DMS53 treated with DMSO at 0.1 percent for 48 hours (cell line): ENCODE data around the gene UBE2E3.
A peak's percentile ranks its signal among the peaks of the same experiment; 100 is the strongest.
"Not testable (repeated sequence)": the region's sequence is repeated elsewhere in the genome, so short reads cannot be mapped to it uniquely, and the experiment has no call there.

Source experiments
- DNase-seq: peaks from one replicate; lab custom pipeline; 2025; ENCODE audit not compliant: unreplicated experiment; lab: John Stamatoyannopoulos, UW

Gene UBE2E3

GRCh38 chr2:181025004-181025403 is 44.6 kb downstream of the UBE2E3 start:
- no peak for DNase-seq

GRCh38 chr2:181036445-181036844 is 56.0 kb downstream of the UBE2E3 start:
- no peak for DNase-seq

- no peak for DNase-seq
Observed at GRCh38 chr2:181036848-181037603, 56.6 kb downstream of the UBE2E3 start.

GRCh38 chr2:181037922-181038321 is 57.5 kb downstream of the UBE2E3 start:
- DNase-seq: no peak

- no peak for DNase-seq
Observed at GRCh38 chr2:181038796-181039195, 58.4 kb downstream of the UBE2E3 start.

- DNase-seq: not testable (repeated sequence)
Observed at GRCh38 chr2:181040839-181041238, 60.4 kb downstream of the UBE2E3 start.

GRCh38 chr2:181041661-181042060 is 61.3 kb downstream of the UBE2E3 start:
- no peak for DNase-seq

- no peak for DNase-seq
Observed at GRCh38 chr2:181042706-181043105, 62.3 kb downstream of the UBE2E3 start.

GRCh38 chr2:181046833-181047232 is 66.4 kb downstream of the UBE2E3 start:
- no peak for DNase-seq

GRCh38 chr2:181047829-181048228 is 67.4 kb downstream of the UBE2E3 start:
- no peak for DNase-seq

- no peak for DNase-seq
Observed at GRCh38 chr2:181051861-181052522, 71.6 kb downstream of the UBE2E3 start.

GRCh38 chr2:181052523-181052891 is 72.1 kb downstream of the UBE2E3 start:
- DNase-seq: no peak

GRCh38 chr2:181054256-181054655 is 73.9 kb downstream of the UBE2E3 start:
- DNase-seq: no peak

- DNase-seq: no peak
Observed at GRCh38 chr2:181054843-181055242, 74.4 kb downstream of the UBE2E3 start.

- peak; percentile 76 for DNase-seq
Observed at GRCh38 chr2:181058378-181059269, 78.2 kb downstream of the UBE2E3 start.

GRCh38 chr2:181063696-181064095 is 83.3 kb downstream of the UBE2E3 start:
- no peak for DNase-seq

- no peak for DNase-seq
Observed at GRCh38 chr2:181065458-181065857, 85.1 kb downstream of the UBE2E3 start.

GRCh38 chr2:181066333-181066732 is 85.9 kb downstream of the UBE2E3 start:
- DNase-seq: no peak

GRCh38 chr2:181070119-181070835 is 89.9 kb downstream of the UBE2E3 start:
- DNase-seq: no peak

- no peak for DNase-seq
Observed at GRCh38 chr2:181070836-181071200, 90.4 kb downstream of the UBE2E3 start.
